Transverse colon (tissue), 4 donors: ENCODE measurements around the gene MT1H. TPM values are rescaled to one million over a fixed set of nuclear protein-coding genes. Genes with fewer than 3 reads are reported as not detected.
A peak's percentile ranks its signal among the peaks of the same experiment; 100 is the strongest.
"Not testable (repeated sequence)": the region's sequence is repeated elsewhere in the genome, so short reads cannot be mapped to it uniquely, and the experiment has no call there.

Experiments used
- DNase-seq: peaks from one replicate; pipeline ENCODE4 v3.0.0-alpha.2; 2019
- H3K27ac ChIP-seq, 4 donors: fragments of 200-600 bp; sonication (generic); 2 replicates each; pipeline ENCODE4 v1.5.1; 2016 to 2018; ENCODE audit warnings: inconsistent platforms in 4 of 4
- H3K27me3 ChIP-seq: fragments of 200-600 bp; sonication (generic); 2 replicates; pipeline ENCODE4 v1.5.1; 2017; ENCODE audit warnings: inconsistent platforms
- H3K36me3 ChIP-seq, 4 donors: fragments of 200-600 bp; sonication (generic); 2 replicates each; pipeline ENCODE4 v1.5.1; 2017 to 2019; ENCODE audit warnings: inconsistent platforms in 4 of 4
- H3K4me1 ChIP-seq, 4 donors: fragments of 200-600 bp; sonication (generic); 2 replicates each; pipeline ENCODE4 v1.5.1; 2017 to 2020; ENCODE audit warnings: inconsistent platforms in 4 of 4
- H3K4me3 ChIP-seq, 4 donors: fragments of 200-600 bp; sonication (generic); 1 replicate in 1 of 4; 2 replicates in 3 of 4; pipeline versions ENCODE4 v1.5.1 to v1.6.1; 2017 to 2019; ENCODE audit warnings: inconsistent platforms in 4 of 4
- H3K9me3 ChIP-seq, 2 donors: fragments of 200-600 bp; sonication (generic); 2 replicates each; pipeline ENCODE4 v1.5.1; 2017 to 2019; ENCODE audit warnings: inconsistent platforms in 2 of 2
- EP300 ChIP-seq: sonication (generic); formaldehyde crosslinking; IDR thresholded peaks from one replicate; pipeline ENCODE4 v1.6.1; 2017; ENCODE audit warnings: antibody characterized with exemption, low read depth
- POLR2A ChIP-seq: fragments of 450-650 bp; IDR thresholded peaks from one replicate; pipeline ENCODE4 v1.6.1; 2016; ENCODE audit warnings: antibody characterized with exemption, mild to moderate bottlenecking, moderate library complexity
- POLR2AphosphoS5 ChIP-seq, 3 donors: sonication (generic); formaldehyde crosslinking; IDR thresholded peaks; one replicate each; pipeline ENCODE4 v1.6.1; 2016; ENCODE audit warnings: antibody characterized with exemption in 3 of 3
- WGBS, 2 donors: methylation state at CpG; one replicate each; pipeline ENCODE4 v1.1.5; 2018; ENCODE audit warnings: low coverage in 1 of 2; 5-methylcytosine and 5-hydroxymethylcytosine counted together
- in situ Hi-C, 4 donors: fragments of 200-750 bp; cut with MboI; loops; one replicate each; pipeline versions ENCODE4 v1.15.0 to v1.15.1; 2017; ENCODE audit warnings: low sequenced_read_pairs in 3 of 4, low pct_ligation_motif_present in 1 of 4, low pct_unique_long_range_greater_than_20kb in 1 of 4
- intact Hi-C: fragments of 100-400 bp; cut with DNase I; formaldehyde crosslinking; loops from one replicate; pipeline ENCODE4 v1.15.1; 2023; ENCODE audit warnings: low total_unique reads
- total RNA-seq, 4 donors: library from RNA; depleted of rRNA; stranded (reverse); fragments of >200 nt; gene quantifications; one replicate each; pipeline ENCODE4 v1.1.0, GENCODE V29; 2016
- TF ChIP-seq, protein P1 (sequence below), 5 experiments: fragments of 200-600 bp in 3 of 5; fragments of 450-650 bp in 2 of 5; sonication (generic) in 3 of 5; IDR thresholded peaks; 1 replicate in 2 of 5; 2 replicates in 3 of 5; pipeline ENCODE4 v1.5.1; 2016 to 2017; ENCODE audit warnings: antibody characterized with exemption in 5 of 5, inconsistent platforms in 3 of 5, mild to moderate bottlenecking in 2 of 5, moderate library complexity in 1 of 5

The MT1H gene
- total RNA-seq, 4 donors from 2014 or later: 3.0 to 526 (median 5.6) TPM; not detected in 1

DNA sequence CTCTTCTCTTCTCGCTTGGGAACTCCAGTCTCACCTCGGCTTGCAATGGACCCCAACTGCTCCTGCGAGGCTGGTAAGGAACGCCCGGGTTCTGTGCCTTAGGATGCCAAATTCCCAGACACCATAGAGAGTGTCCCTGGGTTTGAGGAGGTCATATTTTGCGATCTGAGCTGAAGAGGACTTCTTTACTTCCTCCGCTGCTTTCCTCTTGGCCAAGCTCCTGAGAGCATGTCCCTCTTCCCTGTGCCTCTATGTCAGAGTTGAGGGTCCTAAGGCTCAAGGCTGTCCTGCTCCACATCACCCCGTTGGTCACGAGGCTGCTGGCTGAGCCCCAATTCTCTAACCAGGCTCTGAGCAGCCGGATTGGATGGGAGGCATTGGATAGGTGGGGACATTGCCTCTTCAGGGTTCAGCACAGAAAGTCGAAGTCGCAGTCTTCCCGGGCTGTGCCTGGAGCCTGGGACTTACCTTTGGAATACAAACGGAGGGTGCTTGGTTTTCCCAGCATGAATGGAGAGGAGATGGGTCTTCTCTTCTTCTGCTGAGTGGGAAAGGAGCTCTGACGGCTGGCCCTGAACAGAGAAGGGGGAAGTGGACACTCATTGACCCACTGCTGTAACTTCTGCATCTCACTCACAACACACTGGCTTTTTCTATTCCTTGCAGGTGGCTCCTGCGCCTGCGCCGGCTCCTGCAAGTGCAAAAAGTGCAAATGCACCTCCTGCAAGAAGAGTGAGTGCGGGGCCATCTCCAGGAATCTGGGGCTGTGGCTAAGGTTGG, 416 bp downstream of the MT1H start:
- Histone ChIP-seq H3K36me3 (no peaks in the 10 kb centered on the region), H3K27me3 (peaks cover 76% of the 10 kb centered on the region), H3K4me1 (peaks cover 5 to 26% (median 18%) of the 10 kb centered on the region in 4 donors), H3K27ac (no peak overlapping the region), H3K4me3 (peak overlapping the region in 1 of 4 donors; percentile 8), H3K9me3 (no peaks in the 10 kb centered on the region)
- intact Hi-C loops (no loop called here), in situ Hi-C loops (no loop called here)
- 26 to 30% methylated on average over 8 to 19 of the region's 19 CpGs for WGBS, 2 donors
- no peak for TF ChIP-seq POLR2A
- TF ChIP-seq EP300: no peak
- TF ChIP-seq, protein P1, sequence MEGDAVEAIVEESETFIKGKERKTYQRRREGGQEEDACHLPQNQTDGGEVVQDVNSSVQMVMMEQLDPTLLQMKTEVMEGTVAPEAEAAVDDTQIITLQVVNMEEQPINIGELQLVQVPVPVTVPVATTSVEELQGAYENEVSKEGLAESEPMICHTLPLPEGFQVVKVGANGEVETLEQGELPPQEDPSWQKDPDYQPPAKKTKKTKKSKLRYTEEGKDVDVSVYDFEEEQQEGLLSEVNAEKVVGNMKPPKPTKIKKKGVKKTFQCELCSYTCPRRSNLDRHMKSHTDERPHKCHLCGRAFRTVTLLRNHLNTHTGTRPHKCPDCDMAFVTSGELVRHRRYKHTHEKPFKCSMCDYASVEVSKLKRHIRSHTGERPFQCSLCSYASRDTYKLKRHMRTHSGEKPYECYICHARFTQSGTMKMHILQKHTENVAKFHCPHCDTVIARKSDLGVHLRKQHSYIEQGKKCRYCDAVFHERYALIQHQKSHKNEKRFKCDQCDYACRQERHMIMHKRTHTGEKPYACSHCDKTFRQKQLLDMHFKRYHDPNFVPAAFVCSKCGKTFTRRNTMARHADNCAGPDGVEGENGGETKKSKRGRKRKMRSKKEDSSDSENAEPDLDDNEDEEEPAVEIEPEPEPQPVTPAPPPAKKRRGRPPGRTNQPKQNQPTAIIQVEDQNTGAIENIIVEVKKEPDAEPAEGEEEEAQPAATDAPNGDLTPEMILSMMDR (IDR thresholded peaks at IDR 0.05): no peak
- TF ChIP-seq POLR2AphosphoS5 (IDR thresholded peaks at IDR 0.05): no peak
- DNase-seq: no peak

DNA sequence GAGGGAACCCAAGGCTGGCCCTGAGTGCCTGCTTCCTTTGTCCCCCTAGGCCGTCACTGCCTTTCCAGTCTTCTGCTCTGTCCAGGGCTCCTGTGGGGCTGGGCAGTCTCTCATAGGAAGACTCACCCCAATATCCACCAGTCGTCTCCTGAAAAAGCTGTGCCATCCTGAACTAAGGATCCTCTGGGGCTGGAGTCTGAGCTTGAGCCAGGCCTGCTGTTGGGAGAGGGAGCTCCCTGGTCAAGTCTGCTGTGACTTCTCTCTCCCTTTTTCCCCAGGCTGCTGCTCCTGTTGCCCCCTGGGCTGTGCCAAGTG, 963 bp downstream of the MT1H start:
- H3K4me1 ChIP-seq: peaks cover 5 to 28% (median 20%) of the 10 kb centered on the region in 4 donors
- 89% methylated on average over 2 of the region's 2 CpGs; no CpG with 5 or more reads in 1 of the 2 donors for WGBS, 2 donors
- no peaks in the 10 kb centered on the region for H3K36me3 ChIP-seq
- H3K27me3 ChIP-seq: peaks cover 82% of the 10 kb centered on the region
- no peak for DNase-seq
- TF ChIP-seq POLR2AphosphoS5 (IDR thresholded peaks at IDR 0.05): no peak
- no peak for TF ChIP-seq POLR2A
- TF ChIP-seq EP300: no peak
- TF ChIP-seq, protein P1 (IDR thresholded peaks at IDR 0.05): no peak
- no peak overlapping the region for H3K27ac ChIP-seq
- H3K4me3 ChIP-seq: no peak overlapping the region
- in situ Hi-C loops (no loop called here), intact Hi-C loops (no loop called here)
- H3K9me3 ChIP-seq: no peaks in the 10 kb centered on the region

DNA sequence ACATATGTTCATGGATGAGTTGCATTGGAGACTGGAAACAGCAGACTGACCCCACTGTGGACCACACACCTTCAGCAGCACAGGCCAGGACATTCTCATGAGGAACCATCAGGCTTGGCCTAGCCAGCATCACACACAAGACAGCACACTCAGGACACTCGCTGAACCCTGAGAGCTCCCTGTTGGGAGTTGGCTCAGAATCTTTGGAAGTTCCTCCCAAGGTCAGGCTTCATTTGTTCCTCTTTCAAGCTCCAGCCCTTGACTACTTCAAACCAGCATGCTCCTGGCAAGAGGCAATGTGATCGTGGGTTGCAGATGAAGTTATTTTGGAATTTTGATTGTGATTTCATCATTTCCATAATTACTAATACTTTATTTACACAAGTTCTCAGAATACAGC, 2.1 kb downstream of the MT1H start:
- WGBS, 2 donors: 70 to 90% methylated on average over 1 to 2 of the region's 2 CpGs
- Histone ChIP-seq H3K4me1 (peaks cover 5 to 36% (median 26%) of the 10 kb centered on the region in 4 donors), H3K27me3 (peaks cover 82% of the 10 kb centered on the region)
- H3K9me3 ChIP-seq, H3K36me3 ChIP-seq, in situ Hi-C loops, H3K27ac ChIP-seq, H3K4me3 ChIP-seq, intact Hi-C loops, DNase-seq: not testable (repeated sequence)

DNA sequence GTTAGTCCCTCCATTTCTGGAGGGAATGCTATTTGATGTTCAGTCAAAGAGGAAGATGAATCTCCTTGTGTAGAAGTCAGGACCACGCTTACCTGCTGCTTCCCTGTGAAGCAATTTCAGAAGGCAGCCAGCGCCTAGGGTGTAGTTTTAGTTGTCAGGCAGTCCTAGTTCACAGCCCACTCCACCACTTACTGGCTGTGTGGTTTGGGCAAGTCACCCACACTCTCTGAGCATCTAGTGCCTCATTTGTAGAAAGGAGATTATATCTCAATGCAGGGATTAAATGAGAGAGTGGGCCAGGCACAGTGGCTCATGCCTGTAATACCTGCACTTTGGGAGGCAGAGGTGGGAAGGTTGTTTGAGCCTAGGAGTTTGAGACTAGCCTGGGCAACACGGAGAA, 2.6 kb downstream of the MT1H start:
- H3K36me3 ChIP-seq, DNase-seq, intact Hi-C loops, H3K27ac ChIP-seq, H3K4me3 ChIP-seq, H3K9me3 ChIP-seq, in situ Hi-C loops: not testable (repeated sequence)
- H3K4me1 ChIP-seq: peaks cover 5 to 36% (median 26%) of the 10 kb centered on the region in 4 donors
- H3K27me3 ChIP-seq: peaks cover 78% of the 10 kb centered on the region
- WGBS, 2 donors: 78 to 100% methylated on average over 1 to 3 of the region's 3 CpGs

DNA sequence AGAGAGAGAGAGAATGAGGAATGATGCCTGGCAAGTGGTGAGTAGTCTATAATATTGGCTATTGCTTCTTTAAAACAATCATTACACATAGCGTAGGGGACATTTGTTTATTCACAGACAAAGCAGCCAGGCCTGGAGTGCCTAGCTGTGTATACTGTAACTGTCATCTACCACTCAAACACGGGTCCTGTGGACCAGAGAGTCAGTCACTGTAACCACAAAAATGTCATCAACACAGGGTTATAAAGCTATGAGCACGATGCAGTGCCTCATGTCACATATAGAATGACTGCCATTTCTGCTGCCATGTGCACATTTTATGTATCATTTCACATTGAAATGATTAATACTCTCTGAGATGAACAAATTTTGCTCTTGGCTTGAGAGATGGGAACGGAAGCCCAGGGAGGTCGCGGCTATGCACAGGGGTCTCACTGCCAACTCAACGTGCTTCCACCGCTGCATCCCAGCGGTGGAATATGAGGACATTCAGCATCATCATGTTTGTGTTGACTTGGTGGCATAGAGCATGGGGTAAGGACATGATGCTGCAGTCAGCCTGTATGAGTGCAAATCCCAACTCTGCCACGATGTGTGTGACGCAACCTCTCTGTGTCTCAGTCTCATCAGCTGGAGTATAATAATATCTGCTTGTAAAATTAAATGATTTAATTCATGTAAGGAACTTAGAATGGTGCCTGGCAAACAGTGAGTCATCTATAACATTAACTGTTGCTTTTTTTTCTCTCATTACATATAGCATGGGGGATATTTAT, 3.3 kb downstream of the MT1H start:
- no peak overlapping the region for H3K27ac ChIP-seq
- peaks cover 70% of the 10 kb centered on the region for H3K27me3 ChIP-seq
- in situ Hi-C loops (no loop called here), intact Hi-C loops (no loop called here)
- H3K36me3 ChIP-seq: no peaks in the 10 kb centered on the region
- no peak for TF ChIP-seq EP300
- H3K4me1 ChIP-seq: peaks cover 5 to 32% (median 21%) of the 10 kb centered on the region in 4 donors
- no peaks in the 10 kb centered on the region for H3K9me3 ChIP-seq
- DNase-seq: no peak
- WGBS, 2 donors: 63 to 85% methylated on average over 4 to 11 of the region's 11 CpGs
- H3K4me3 ChIP-seq: no peak overlapping the region
